ENCODE measurements around the gene CFTR. TPM values are rescaled to one million over a fixed set of nuclear protein-coding genes. Genes with fewer than 3 reads are reported as not detected.

The CFTR gene
- total RNA-seq, 2 experiments from 2014 or later = not detected

DNA sequence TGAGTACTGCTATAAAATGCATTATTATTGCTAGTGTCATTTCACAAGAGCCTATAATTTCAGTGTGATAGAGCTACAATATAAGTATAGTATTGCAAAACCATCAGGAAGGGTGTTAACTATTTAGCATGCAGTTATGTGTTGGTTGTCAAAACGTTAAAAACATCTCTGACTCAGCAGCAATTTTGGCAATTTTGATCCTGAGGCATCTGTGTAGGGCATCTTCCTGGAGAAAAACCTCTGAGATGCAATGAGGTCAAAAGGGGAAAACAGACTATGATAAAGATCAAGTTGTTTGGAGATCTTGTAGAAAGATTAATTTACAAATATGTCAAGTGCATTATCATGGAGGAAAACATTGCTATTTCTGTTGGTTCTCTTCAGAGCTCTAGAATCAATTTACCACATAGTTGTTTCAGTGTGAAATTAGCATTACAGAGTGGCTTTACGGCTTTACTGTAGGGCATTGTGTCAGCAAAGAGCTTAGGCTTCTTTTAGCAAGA is 5.3 kb downstream of the CFTR start:
- ATAC-seq (ENCODE audit: poor library complexity) (no peak), DNase-seq (no peak)
- CTCF ChIA-PET = no interaction called here
- no peaks in the 10 kb centered on the region for H3K4me1 ChIP-seq (ENCODE audit: insufficient read depth, low read length)
- no peak overlapping the region for H3K27ac ChIP-seq (ENCODE audit: low read depth in 1 of 2, low read length in 2 of 2)
- POLR2A ChIA-PET = no interaction called here
- Mint-ChIP-seq H3K9me3 (no peaks in the 10 kb centered on the region), H3K27me3 (peaks cover 14% of the 10 kb centered on the region), H3K4me1 (ENCODE audit: low read depth) (no peaks in the 10 kb centered on the region), H3K27ac (no peak overlapping the region), H3K36me3 (ENCODE audit: low read depth) (no peaks in the 10 kb centered on the region), H3K4me3 (no peak overlapping the region)
- TF ChIP-seq, protein P1, sequence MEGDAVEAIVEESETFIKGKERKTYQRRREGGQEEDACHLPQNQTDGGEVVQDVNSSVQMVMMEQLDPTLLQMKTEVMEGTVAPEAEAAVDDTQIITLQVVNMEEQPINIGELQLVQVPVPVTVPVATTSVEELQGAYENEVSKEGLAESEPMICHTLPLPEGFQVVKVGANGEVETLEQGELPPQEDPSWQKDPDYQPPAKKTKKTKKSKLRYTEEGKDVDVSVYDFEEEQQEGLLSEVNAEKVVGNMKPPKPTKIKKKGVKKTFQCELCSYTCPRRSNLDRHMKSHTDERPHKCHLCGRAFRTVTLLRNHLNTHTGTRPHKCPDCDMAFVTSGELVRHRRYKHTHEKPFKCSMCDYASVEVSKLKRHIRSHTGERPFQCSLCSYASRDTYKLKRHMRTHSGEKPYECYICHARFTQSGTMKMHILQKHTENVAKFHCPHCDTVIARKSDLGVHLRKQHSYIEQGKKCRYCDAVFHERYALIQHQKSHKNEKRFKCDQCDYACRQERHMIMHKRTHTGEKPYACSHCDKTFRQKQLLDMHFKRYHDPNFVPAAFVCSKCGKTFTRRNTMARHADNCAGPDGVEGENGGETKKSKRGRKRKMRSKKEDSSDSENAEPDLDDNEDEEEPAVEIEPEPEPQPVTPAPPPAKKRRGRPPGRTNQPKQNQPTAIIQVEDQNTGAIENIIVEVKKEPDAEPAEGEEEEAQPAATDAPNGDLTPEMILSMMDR (IDR thresholded peaks at IDR 0.05) = no peak
- H3K4me3 ChIP-seq (ENCODE audit: low read length) = no peak overlapping the region
- peaks cover under 1 to 12% of the 10 kb centered on the region in 2 experiments for H3K27me3 ChIP-seq (ENCODE audit: control insufficient read depth in 1 of 2, insufficient read depth in 2 of 2, low read length in 2 of 2)
- intact Hi-C loops (cut with DNase I, micrococcal nuclease) = no loop called here
- no peaks in the 10 kb centered on the region for H3K9me3 ChIP-seq (ENCODE audit: control insufficient read depth in 1 of 2, insufficient read depth in 1 of 2, low read length in 2 of 2)
- H3K36me3 ChIP-seq (ENCODE audit: insufficient read depth, low read length) = no peaks in the 10 kb centered on the region

DNA sequence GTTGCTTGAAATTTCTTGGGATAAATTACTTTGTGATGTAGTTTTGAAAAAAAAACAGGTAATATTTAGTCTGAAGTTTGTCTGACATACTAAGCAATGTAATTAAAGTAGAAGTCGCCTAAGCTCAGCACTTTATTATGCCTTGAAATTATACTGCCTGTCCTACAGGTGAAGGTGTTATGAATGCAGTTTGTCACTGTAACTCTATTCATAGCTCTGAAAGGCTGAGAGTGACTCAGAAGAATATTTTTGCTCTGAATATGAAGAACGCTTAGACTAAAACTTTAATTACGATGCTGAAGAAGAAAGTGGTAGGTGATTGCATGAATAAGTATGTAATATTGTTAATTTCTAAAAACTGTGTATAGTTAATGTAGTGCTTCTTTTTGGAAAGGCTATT is 9.2 kb downstream of the CFTR start:
- Mint-ChIP-seq H3K4me3 (no peak overlapping the region), H3K27me3 (no peaks in the 10 kb centered on the region), H3K9me3 (no peaks in the 10 kb centered on the region), H3K36me3 (ENCODE audit: low read depth) (no peaks in the 10 kb centered on the region), H3K4me1 (ENCODE audit: low read depth) (no peaks in the 10 kb centered on the region), H3K27ac (no peak overlapping the region)
- DNase-seq = no peak
- no peak overlapping the region for H3K4me3 ChIP-seq (ENCODE audit: low read length)
- no peaks in the 10 kb centered on the region for H3K27me3 ChIP-seq (ENCODE audit: control insufficient read depth in 1 of 2, insufficient read depth in 2 of 2, low read length in 2 of 2)
- no peak for ATAC-seq (ENCODE audit: poor library complexity)
- intact Hi-C loops (cut with DNase I, micrococcal nuclease) = no loop called here
- CTCF ChIA-PET = no interaction called here
- POLR2A ChIA-PET = no interaction called here
- no peaks in the 10 kb centered on the region for H3K4me1 ChIP-seq (ENCODE audit: insufficient read depth, low read length)
- TF ChIP-seq, protein P1 (IDR thresholded peaks at IDR 0.05) = no peak
- no peaks in the 10 kb centered on the region for H3K36me3 ChIP-seq (ENCODE audit: insufficient read depth, low read length)
- no peaks in the 10 kb centered on the region for H3K9me3 ChIP-seq (ENCODE audit: control insufficient read depth in 1 of 2, insufficient read depth in 1 of 2, low read length in 2 of 2)
- no peak overlapping the region for H3K27ac ChIP-seq (ENCODE audit: low read depth in 1 of 2, low read length in 2 of 2)

DNA sequence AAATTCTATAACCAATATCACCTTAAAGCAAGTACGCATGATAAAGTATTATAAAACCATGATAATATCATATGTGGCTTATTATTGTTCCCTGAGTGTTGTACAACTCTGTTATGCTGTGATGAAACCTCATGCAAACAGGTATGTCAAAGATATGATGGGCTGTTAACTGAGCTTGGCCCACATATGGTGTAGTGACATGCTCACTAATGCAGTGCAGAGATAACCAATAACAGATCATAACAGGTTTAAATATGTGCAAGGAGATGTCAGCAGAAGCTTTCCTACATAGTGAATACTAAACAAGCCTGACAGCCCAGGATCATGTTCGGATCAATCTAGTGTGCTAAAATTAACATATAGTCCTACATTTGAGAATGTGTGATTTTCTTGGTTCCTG is 9.6 kb downstream of the CFTR start:
- Histone ChIP-seq H3K27ac (ENCODE audit: low read depth in 1 of 2, low read length in 2 of 2) (no peak overlapping the region), H3K36me3 (ENCODE audit: insufficient read depth, low read length) (no peaks in the 10 kb centered on the region), H3K4me3 (ENCODE audit: low read length) (no peak overlapping the region), H3K4me1 (ENCODE audit: insufficient read depth, low read length) (no peaks in the 10 kb centered on the region), H3K27me3 (ENCODE audit: control insufficient read depth in 1 of 2, insufficient read depth in 2 of 2, low read length in 2 of 2) (no peaks in the 10 kb centered on the region), H3K9me3 (ENCODE audit: control insufficient read depth in 1 of 2, insufficient read depth in 1 of 2, low read length in 2 of 2) (no peaks in the 10 kb centered on the region)
- intact Hi-C loops (cut with DNase I, micrococcal nuclease) = no loop called here
- CTCF ChIA-PET = no interaction called here
- Mint-ChIP-seq H3K36me3 (ENCODE audit: low read depth) (no peaks in the 10 kb centered on the region), H3K4me1 (ENCODE audit: low read depth) (no peaks in the 10 kb centered on the region), H3K9me3 (no peaks in the 10 kb centered on the region), H3K27ac (no peak overlapping the region), H3K4me3 (no peak overlapping the region), H3K27me3 (no peaks in the 10 kb centered on the region)
- TF ChIP-seq, protein P1 (IDR thresholded peaks at IDR 0.05) = no peak
- ATAC-seq (ENCODE audit: poor library complexity) (no peak), DNase-seq (no peak)
- POLR2A ChIA-PET = no interaction called here

All from CD4-positive, alpha-beta T cell (primary cell).